ENCODE data around the gene C17orf67. TPM values are rescaled to one million over a fixed set of nuclear protein-coding genes. Genes with fewer than 3 reads are reported as not detected.

C17orf67 gene
- total RNA-seq, 1 experiment from 2014 or later, result 1.0 TPM

DNA sequence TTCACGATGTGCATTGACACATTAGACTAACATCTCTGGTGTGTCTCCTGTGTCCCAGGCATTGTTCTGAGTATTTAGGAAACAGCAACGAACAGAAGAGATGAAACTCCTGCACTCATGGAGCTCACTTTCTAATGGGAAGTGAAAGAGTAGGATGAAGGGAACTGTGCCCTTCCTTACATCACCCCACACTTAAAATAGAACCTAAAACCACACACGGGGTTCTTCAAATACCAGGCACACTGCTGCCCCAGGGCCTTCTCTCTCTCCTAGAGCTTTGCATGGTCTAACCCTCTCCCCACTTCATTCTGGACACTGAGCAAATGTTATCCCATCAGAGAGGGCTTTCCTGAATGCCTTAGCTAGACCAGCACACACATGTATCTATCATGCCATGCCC is 46.4 kb upstream of the C17orf67 start:
- H3K23me2 ChIP-seq (ENCODE audit: insufficient read length, low read depth, low read length, poor library complexity, severe bottlenecking), result no peaks in the 10 kb centered on the region
- H3K36me3 Mint-ChIP-seq (ENCODE audit: insufficient read depth in 1 of 3, low read depth in 3 of 3), result no peaks in the 10 kb centered on the region; a peak in 1 of 7 replicates
- no peak overlapping the region for H4K91ac ChIP-seq (ENCODE audit: insufficient read length, low read depth, low read length)
- H3K23ac ChIP-seq (ENCODE audit: insufficient read length, low read depth, low read length), result no peak overlapping the region
- H3K4me3 Mint-ChIP-seq, result no peak overlapping the region
- H3K4me2 ChIP-seq (ENCODE audit: insufficient read depth, insufficient read length, low read length), result no peak overlapping the region
- no peak overlapping the region; a peak in 1 of 7 replicates for H3K27ac Mint-ChIP-seq
- H3K56ac ChIP-seq (ENCODE audit: insufficient read length, low read depth, low read length), result no peak overlapping the region
- H3K9me3 Mint-ChIP-seq, result no peaks in the 10 kb centered on the region; a peak in 2 of 5 replicates
- DNase-seq, result no peak
- no peaks in the 10 kb centered on the region for H3K27me3 ChIP-seq (ENCODE audit: insufficient read depth, low read length)
- no peak overlapping the region for H3K9ac ChIP-seq (ENCODE audit: extremely low read depth, insufficient read length, low read length)
- TF ChIP-seq, protein P1, sequence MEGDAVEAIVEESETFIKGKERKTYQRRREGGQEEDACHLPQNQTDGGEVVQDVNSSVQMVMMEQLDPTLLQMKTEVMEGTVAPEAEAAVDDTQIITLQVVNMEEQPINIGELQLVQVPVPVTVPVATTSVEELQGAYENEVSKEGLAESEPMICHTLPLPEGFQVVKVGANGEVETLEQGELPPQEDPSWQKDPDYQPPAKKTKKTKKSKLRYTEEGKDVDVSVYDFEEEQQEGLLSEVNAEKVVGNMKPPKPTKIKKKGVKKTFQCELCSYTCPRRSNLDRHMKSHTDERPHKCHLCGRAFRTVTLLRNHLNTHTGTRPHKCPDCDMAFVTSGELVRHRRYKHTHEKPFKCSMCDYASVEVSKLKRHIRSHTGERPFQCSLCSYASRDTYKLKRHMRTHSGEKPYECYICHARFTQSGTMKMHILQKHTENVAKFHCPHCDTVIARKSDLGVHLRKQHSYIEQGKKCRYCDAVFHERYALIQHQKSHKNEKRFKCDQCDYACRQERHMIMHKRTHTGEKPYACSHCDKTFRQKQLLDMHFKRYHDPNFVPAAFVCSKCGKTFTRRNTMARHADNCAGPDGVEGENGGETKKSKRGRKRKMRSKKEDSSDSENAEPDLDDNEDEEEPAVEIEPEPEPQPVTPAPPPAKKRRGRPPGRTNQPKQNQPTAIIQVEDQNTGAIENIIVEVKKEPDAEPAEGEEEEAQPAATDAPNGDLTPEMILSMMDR (conservative IDR thresholded peaks at IDR 0.05), result no peak
- H2BK12ac ChIP-seq (ENCODE audit: insufficient read length, low read depth, low read length), result no peak overlapping the region
- 0 out of 2 replicates have a peak, but pooled peaks cover 3% of the 10 kb centered on the region for H3K4me1 ChIP-seq (ENCODE audit: insufficient read depth, low read length)
- no peaks in the 10 kb centered on the region for H3K79me2 ChIP-seq (ENCODE audit: insufficient read depth, low read length)
- no peak overlapping the region for H4K5ac ChIP-seq (ENCODE audit: insufficient read length, low read depth, low read length)
- no peak overlapping the region for H2AK5ac ChIP-seq (ENCODE audit: insufficient read length, low read length)
- H3K4ac ChIP-seq (ENCODE audit: low read depth, low read length), result no peak overlapping the region
- H2BK20ac ChIP-seq (ENCODE audit: low read depth, low read length, poor library complexity, severe bottlenecking), result no peak overlapping the region
- WGBS (ENCODE audit: extremely low coverage, insufficient read length, low lambda C conversion rate), result no CpG with 5 or more reads among the region's 3 CpGs
- no peak overlapping the region for H4K8ac ChIP-seq (replicated peaks; ENCODE audit: insufficient read length, low read depth, low read length)
- no peak overlapping the region for H3K27ac ChIP-seq (ENCODE audit: insufficient read length, low read depth, low read length)
- no peaks in the 10 kb centered on the region for H4K20me1 ChIP-seq (ENCODE audit: control insufficient read depth, insufficient read depth, insufficient read length)
- no peak overlapping the region for H3K14ac ChIP-seq (ENCODE audit: insufficient read depth, low read length)
- H2BK5ac ChIP-seq (ENCODE audit: insufficient read length, low read length), result no peak overlapping the region
- no peaks in the 10 kb centered on the region for H3K9me3 ChIP-seq (ENCODE audit: control insufficient read depth, low read depth, low read length)
- H3T11ph ChIP-seq (ENCODE audit: low read length), result no peak overlapping the region
- no peaks in the 10 kb centered on the region; a peak in 1 of 4 replicates for H3K4me1 Mint-ChIP-seq
- H2BK120ac ChIP-seq (ENCODE audit: low read depth, low read length, poor library complexity, severe bottlenecking), result no peak overlapping the region
- no peak overlapping the region for H2BK15ac ChIP-seq (ENCODE audit: low read depth, low read length)
- H3K27me3 Mint-ChIP-seq (ENCODE audit: low read depth), result peaks cover 6% of the 10 kb centered on the region
- H3K79me1 ChIP-seq (ENCODE audit: insufficient read depth, low read depth, low read length, poor library complexity, severe bottlenecking), result no peaks in the 10 kb centered on the region
- no peak overlapping the region for H2AFZ ChIP-seq (ENCODE audit: low read length)
- H3K18ac ChIP-seq (ENCODE audit: insufficient read length, low read depth, low read length), result no peak overlapping the region

All from H9 (cell line).